BJ (cell line): ENCODE results near the gene MYH7. TPM values are rescaled to one million over a fixed set of nuclear protein-coding genes. Genes with fewer than 3 reads are reported as not detected.

Source experiments
- CTCF ChIA-PET: fragments of 350-600 bp; formaldehyde crosslinking; extraction: SDS; loops from one replicate; lab custom pipeline; 2021; ENCODE audit warnings: antibody characterized with exemption, inconsistent platforms; lab: Yijun Ruan, JAX
- POLR2A ChIA-PET: fragments of 300-600 bp; sonication (Branson Sonifier 250); formaldehyde crosslinking; extraction: SDS; loops from one replicate; lab custom pipeline; 2021; ENCODE audit warnings: antibody characterized with exemption; lab: Charles Lee
- DNase-seq: peaks from one replicate; pipeline ENCODE4 v3.0.0-alpha.2; 2011; ENCODE audit warnings: low read depth
- H3K27me3 ChIP-seq: 2 replicates; pipeline ENCODE4 v1.6.0; 2011; ENCODE audit warnings: low read length; ENCODE audit not compliant: control insufficient read depth, insufficient read depth
- H3K36me3 ChIP-seq: 2 replicates; pipeline ENCODE4 v1.5.1; 2011; ENCODE audit warnings: low read length; ENCODE audit not compliant: control insufficient read depth, insufficient read depth
- H3K4me3 ChIP-seq: 2 replicates; pipeline ENCODE4 v1.5.1; 2011; ENCODE audit warnings: low read depth, mild to moderate bottlenecking, control low read depth, low read length
- polyA plus RNA-seq: library from polyadenylated mRNA; depleted of rRNA; stranded (reverse); fragments of >200 nt; gene quantifications from 2 replicates; pipeline ENCODE4 v1.2.3, GENCODE V29; 2011
- TF ChIP-seq, protein P1 (sequence below): IDR thresholded peaks from 2 replicates; pipeline ENCODE4 v1.5.1; 2011; ENCODE audit warnings: low read depth, mild to moderate bottlenecking, control low read depth, inconsistent platforms, low read length, moderate library complexity; ENCODE audit not compliant: insufficient read depth

The MYH7 gene
- polyA plus RNA-seq, 1 experiment: not detected

DNA sequence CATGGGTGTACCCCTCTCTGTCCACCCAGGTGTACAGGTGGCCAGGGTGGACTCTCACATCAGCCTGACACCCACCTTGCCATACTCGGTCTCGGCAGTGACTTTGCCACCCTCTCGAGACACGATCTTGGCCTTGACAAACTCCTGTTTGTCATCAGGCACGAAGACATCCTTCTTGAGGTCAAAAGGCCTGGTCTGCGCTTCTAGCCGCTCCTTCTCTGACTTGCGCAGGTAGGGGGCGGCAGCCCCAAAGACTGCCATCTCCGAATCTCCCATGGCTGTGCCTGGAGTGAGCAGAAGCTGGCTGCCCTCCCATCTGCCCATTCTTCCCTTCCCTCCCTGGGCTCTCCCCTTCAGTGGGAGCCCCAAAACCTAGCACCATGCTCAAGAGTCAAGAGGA, 2.0 kb downstream of the MYH7 start:
- Histone ChIP-seq H3K27me3 (peaks cover 8% of the 10 kb centered on the region; the same call in 1 of the 2 replicates), H3K4me3 (no peak overlapping the region), H3K36me3 (no peaks in the 10 kb centered on the region)
- no peak for DNase-seq
- TF ChIP-seq, protein P1, sequence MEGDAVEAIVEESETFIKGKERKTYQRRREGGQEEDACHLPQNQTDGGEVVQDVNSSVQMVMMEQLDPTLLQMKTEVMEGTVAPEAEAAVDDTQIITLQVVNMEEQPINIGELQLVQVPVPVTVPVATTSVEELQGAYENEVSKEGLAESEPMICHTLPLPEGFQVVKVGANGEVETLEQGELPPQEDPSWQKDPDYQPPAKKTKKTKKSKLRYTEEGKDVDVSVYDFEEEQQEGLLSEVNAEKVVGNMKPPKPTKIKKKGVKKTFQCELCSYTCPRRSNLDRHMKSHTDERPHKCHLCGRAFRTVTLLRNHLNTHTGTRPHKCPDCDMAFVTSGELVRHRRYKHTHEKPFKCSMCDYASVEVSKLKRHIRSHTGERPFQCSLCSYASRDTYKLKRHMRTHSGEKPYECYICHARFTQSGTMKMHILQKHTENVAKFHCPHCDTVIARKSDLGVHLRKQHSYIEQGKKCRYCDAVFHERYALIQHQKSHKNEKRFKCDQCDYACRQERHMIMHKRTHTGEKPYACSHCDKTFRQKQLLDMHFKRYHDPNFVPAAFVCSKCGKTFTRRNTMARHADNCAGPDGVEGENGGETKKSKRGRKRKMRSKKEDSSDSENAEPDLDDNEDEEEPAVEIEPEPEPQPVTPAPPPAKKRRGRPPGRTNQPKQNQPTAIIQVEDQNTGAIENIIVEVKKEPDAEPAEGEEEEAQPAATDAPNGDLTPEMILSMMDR: no peak
- POLR2A ChIA-PET: no interaction called here
- CTCF ChIA-PET: no interaction called here

DNA sequence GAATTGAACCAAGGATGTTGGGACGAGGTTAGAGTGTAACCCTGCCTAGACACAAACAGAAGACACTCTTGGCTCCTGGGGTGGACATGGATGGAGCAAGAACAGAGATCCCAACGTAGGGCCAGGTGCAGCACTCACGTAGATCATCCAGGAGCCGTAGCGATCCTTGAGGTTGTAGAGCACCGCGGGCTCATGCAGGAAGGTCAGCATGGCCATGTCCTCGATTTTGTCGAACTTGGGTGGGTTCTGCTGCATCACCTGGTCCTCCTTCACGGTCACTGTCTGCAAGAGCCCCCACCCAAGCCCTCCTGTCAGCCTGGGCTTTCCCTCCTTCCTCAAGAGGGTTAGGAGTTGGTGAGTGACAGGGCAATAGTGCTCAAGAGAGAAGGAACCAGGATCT, 2.5 kb downstream of the MYH7 start:
- ChIA-PET CTCF (no interaction called here), POLR2A (no interaction called here)
- TF ChIP-seq, protein P1: no peak
- no peaks in the 10 kb centered on the region for H3K36me3 ChIP-seq
- no peak overlapping the region for H3K4me3 ChIP-seq
- no peak for DNase-seq
- peaks cover 8% of the 10 kb centered on the region; the same call in 1 of the 2 replicates for H3K27me3 ChIP-seq

DNA sequence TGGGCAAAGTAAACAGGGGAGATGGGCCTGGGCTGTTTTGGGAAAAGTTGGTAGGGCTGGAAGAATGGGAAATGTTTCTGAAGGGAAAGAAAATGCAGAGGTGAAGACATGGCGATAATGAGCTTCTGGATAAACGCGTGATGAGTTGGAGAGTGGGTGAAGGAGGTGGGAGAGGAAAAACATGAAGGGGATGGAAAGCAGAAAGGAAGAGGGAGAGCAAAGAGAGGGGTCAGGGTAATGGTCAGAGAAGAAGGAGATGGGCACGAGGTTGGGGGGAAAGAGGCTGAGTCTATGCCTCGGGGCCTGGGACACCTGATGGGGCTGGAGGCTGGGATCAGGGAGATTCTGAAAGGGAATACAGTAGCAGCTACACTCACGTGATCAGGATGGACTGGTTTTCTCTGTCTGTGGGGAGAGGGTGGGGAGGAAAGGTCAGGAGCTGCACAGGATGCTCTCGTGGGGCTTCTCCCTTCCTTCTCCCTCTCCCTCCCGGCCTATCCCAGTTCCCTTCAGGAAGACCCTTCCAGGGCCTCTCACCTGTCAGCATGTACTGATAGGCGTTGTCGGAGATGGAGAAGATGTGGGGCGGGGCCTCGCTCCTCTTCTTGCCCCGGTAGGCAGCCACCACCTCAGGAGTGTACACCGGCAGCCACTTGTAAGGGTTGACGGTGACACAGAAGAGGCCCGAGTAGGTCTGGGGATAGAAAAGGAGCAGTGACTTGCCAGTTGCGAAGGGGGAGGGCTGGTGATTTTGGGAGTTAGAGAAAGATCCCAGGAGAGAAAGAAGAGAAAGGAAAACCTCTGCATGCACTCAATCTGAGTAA, 3.1 kb downstream of the MYH7 start:
- ChIA-PET POLR2A (no interaction called here), CTCF (interaction anchor here (1.5 kb wide), 1 partner anchor 110 kb away, joined by 4 read pairs; no protein-coding TSS in a partner anchor)
- DNase-seq: no peak
- Histone ChIP-seq H3K36me3 (no peaks in the 10 kb centered on the region), H3K4me3 (no peak overlapping the region), H3K27me3 (peaks cover 8% of the 10 kb centered on the region; the same call in 1 of the 2 replicates)
- TF ChIP-seq, protein P1: no peak

DNA sequence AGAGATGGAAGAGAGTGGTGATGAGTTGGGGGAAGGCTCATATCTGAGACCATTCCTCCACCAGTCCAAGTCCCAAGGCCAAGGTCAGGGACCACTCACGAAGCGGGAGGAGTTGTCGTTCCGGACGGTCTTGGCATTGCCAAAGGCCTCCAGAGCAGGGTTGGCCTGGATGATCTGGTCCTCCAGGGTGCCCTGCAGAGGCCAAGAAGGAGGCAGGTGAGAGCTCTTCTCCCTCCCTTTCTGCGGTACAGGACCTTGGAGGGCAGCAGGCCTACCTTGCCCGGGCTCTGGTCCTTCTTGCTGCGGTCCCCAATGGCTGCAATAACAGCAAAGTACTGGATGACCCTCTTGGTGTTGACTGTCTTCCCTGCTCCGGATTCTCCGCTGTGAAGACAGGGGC, 4.0 kb downstream of the MYH7 start:
- ChIA-PET CTCF (interaction anchor here (1.5 kb wide), 1 partner anchor 109 kb away, joined by 4 read pairs; no protein-coding TSS in a partner anchor), POLR2A (no interaction called here)
- Histone ChIP-seq H3K27me3 (peaks cover 8% of the 10 kb centered on the region; the same call in 1 of the 2 replicates), H3K4me3 (no peak overlapping the region), H3K36me3 (no peaks in the 10 kb centered on the region)
- no peak for DNase-seq
- TF ChIP-seq, protein P1: no peak

DNA sequence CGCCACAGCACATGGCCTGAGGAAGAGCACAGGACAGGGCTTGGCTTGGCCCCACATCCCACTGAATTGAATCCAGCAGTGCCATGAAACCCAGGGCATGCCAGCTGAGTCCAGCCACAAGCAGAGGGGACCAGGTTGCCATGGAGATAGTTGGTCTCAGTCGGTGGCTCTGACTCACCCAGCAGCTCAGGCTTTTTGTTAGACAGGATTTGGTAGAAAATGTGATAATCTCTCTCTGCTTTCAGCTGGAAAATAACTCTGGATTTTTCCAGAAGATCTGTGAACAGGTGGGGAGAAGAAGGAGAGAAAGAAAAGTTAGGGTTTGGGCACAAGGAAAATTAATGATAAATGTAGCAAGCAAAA, 4.8 kb downstream of the MYH7 start:
- POLR2A ChIA-PET: no interaction called here
- TF ChIP-seq, protein P1: no peak
- DNase-seq: no peak
- Histone ChIP-seq H3K4me3 (no peak overlapping the region), H3K27me3 (peaks cover 6% of the 10 kb centered on the region; the same call in 1 of the 2 replicates), H3K36me3 (no peaks in the 10 kb centered on the region)
- CTCF ChIA-PET: interaction anchor here (1.5 kb wide), 1 partner anchor 108 kb away, joined by 4 read pairs; no protein-coding TSS in a partner anchor
